Suprapubic skin (tissue), 3 donors: Measurements from ENCODE around the gene SNX2.

Source experiments
- POLR2A ChIP-seq, 2 donors: fragments of 450-650 bp; IDR thresholded peaks; one replicate each; pipeline ENCODE4 v1.6.1; 2017; ENCODE audit warnings: antibody characterized with exemption in 2 of 2, mild to moderate bottlenecking in 2 of 2, moderate library complexity in 2 of 2
- TF ChIP-seq, protein P1 (sequence below), 2 donors: fragments of 200-600 bp in 1 of 2; fragments of 450-650 bp in 1 of 2; sonication (generic) in 1 of 2; IDR thresholded peaks; one replicate each; pipeline ENCODE4 v1.5.1; 2016 to 2019; ENCODE audit warnings: antibody characterized with exemption in 2 of 2, mild to moderate bottlenecking in 1 of 2, moderate library complexity in 1 of 2

DNA sequence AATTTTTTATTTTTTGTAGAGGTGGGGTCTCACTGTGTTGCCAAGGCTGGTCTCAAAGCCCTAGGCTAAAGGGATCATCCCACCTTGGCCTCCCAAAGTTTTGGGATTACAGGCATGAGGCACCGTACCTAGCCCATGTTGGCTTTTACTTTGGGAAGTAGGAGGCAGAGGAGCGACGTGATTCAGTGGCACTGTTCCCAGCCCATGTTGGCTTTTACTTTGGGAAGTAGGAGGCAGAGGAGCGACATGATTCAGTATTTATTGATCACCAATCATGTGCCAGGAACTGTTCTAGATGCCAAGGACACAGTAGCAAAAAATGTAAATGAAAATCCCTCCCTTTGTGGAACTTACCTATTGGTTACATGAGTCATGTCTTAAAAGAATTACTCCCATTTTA is 88.8 kb downstream of the SNX2 start:
- TF ChIP-seq, protein P1, sequence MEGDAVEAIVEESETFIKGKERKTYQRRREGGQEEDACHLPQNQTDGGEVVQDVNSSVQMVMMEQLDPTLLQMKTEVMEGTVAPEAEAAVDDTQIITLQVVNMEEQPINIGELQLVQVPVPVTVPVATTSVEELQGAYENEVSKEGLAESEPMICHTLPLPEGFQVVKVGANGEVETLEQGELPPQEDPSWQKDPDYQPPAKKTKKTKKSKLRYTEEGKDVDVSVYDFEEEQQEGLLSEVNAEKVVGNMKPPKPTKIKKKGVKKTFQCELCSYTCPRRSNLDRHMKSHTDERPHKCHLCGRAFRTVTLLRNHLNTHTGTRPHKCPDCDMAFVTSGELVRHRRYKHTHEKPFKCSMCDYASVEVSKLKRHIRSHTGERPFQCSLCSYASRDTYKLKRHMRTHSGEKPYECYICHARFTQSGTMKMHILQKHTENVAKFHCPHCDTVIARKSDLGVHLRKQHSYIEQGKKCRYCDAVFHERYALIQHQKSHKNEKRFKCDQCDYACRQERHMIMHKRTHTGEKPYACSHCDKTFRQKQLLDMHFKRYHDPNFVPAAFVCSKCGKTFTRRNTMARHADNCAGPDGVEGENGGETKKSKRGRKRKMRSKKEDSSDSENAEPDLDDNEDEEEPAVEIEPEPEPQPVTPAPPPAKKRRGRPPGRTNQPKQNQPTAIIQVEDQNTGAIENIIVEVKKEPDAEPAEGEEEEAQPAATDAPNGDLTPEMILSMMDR (IDR thresholded peaks at IDR 0.05): no peak
- no peak for TF ChIP-seq POLR2A (IDR thresholded peaks at IDR 0.05)
